ENCODE measurements around the gene APOC3.
"Not testable (repeated sequence)": the region's sequence is repeated elsewhere in the genome, so short reads cannot be mapped to it uniquely, and the experiment has no call there.

Gene APOC3

GRCh38 chr11:116831790-116832349 lies 2.2 kb downstream of the APOC3 start:
- DNase-seq (ENCODE audit: low spot score), result no peak

GRCh38 chr11:116832350-116833290 lies 2.9 kb downstream of the APOC3 start:
- DNase-seq (ENCODE audit: low spot score), result no peak

GRCh38 chr11:116833491-116833815 lies 3.7 kb downstream of the APOC3 start:
- DNase-seq (ENCODE audit: low spot score), result no peak

GRCh38 chr11:116833816-116834534 lies 4.3 kb downstream of the APOC3 start:
- DNase-seq (ENCODE audit: low spot score), result no peak

- not testable (repeated sequence) for DNase-seq (ENCODE audit: low spot score)
Observed at GRCh38 chr11:116834535-116835041, 4.9 kb downstream of the APOC3 start.

- DNase-seq (ENCODE audit: low spot score), result no peak
Observed at GRCh38 chr11:116835042-116835772, 5.5 kb downstream of the APOC3 start.

- peak; percentile 79 for DNase-seq (ENCODE audit: low spot score)
Observed at GRCh38 chr11:116835791-116836631, 6.3 kb downstream of the APOC3 start.

- DNase-seq (ENCODE audit: low spot score), result no peak
Observed at GRCh38 chr11:116836632-116836991, 6.9 kb downstream of the APOC3 start.

GRCh38 chr11:116837231-116838091 lies 7.8 kb downstream of the APOC3 start, which contains the start of gene APOA1:
Gene APOA1, minus strand, starts transcription at chr11:116837622. Its CDS starts 235 bp downstream, at chr11:116837387.
- DNase-seq (ENCODE audit: low spot score), result no peak

- no peak for DNase-seq (ENCODE audit: low spot score)
Observed at GRCh38 chr11:116838321-116839084, 8.8 kb downstream of the APOC3 start.

GRCh38 chr11:116840224-116840745 lies 10.6 kb downstream of the APOC3 start:
- peak; percentile 53 for DNase-seq (ENCODE audit: low spot score)

GRCh38 chr11:116840746-116841296 lies 11.1 kb downstream of the APOC3 start:
- DNase-seq (ENCODE audit: low spot score), result no peak

GRCh38 chr11:116842117-116842516 lies 12.4 kb downstream of the APOC3 start:
- DNase-seq (ENCODE audit: low spot score), result no peak

GRCh38 chr11:116842909-116843308 lies 13.2 kb downstream of the APOC3 start:
- DNase-seq (ENCODE audit: low spot score), result no peak

GRCh38 chr11:116843661-116844060 lies 14.0 kb downstream of the APOC3 start:
- DNase-seq (ENCODE audit: low spot score), result no peak

- DNase-seq (ENCODE audit: low spot score), result no peak
Observed at GRCh38 chr11:116844722-116845121, 15.0 kb downstream of the APOC3 start.

GRCh38 chr11:116847612-116848011 lies 17.9 kb downstream of the APOC3 start:
- DNase-seq (ENCODE audit: low spot score), result no peak

- no peak for DNase-seq (ENCODE audit: low spot score)
Observed at GRCh38 chr11:116849060-116849459, 19.4 kb downstream of the APOC3 start.

GRCh38 chr11:116849486-116849885 lies 19.8 kb downstream of the APOC3 start:
- DNase-seq (ENCODE audit: low spot score), result no peak
